GM10266 (cell line): ENCODE data around the gene ZFP28.

Experiments used
- DNase-seq: peaks from one replicate; pipeline ENCODE4 v3.0.0; 2012; ENCODE audit errors: extremely low spot score
- TF ChIP-seq, protein P1 (sequence below): IDR thresholded peaks from 2 replicates; pipeline ENCODE4 v1.5.1; 2012; ENCODE audit warnings: mild to moderate bottlenecking, low read depth; ENCODE audit not compliant: control insufficient read depth, insufficient read depth; ENCODE audit errors: missing control alignments

ZFP28 gene

DNA sequence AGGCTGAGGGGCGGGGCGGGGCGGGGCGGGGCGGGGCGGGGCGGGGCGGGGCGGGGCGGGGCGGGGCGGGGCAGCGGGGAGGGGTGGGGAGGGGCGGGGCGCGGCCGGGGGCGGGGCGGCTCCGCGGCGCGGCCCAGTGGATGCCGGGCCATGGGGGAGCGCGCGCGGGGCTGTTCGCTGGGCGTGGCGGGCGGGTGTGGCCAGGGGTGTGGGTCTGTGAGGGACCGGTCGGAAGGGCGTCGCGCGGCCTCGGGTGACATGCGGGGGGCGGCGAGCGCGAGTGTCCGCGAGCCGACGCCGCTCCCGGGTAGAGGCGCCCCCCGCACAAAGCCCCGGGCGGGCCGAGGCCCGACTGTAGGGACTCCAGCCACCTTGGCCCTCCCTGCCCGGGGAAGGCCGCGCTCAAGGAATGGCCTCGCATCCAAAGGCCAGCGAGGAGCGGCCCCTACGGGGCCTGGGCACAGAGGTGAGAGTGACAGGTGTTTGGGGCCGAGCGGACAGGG, at the start of gene ZFP28:
Gene ZFP28, plus strand, starts transcription at position 188 of the 503 bp plus-strand sequence. Its CDS starts 71 bp downstream, at position 259.
- peak; percentile 24 for DNase-seq
- TF ChIP-seq, protein P1, sequence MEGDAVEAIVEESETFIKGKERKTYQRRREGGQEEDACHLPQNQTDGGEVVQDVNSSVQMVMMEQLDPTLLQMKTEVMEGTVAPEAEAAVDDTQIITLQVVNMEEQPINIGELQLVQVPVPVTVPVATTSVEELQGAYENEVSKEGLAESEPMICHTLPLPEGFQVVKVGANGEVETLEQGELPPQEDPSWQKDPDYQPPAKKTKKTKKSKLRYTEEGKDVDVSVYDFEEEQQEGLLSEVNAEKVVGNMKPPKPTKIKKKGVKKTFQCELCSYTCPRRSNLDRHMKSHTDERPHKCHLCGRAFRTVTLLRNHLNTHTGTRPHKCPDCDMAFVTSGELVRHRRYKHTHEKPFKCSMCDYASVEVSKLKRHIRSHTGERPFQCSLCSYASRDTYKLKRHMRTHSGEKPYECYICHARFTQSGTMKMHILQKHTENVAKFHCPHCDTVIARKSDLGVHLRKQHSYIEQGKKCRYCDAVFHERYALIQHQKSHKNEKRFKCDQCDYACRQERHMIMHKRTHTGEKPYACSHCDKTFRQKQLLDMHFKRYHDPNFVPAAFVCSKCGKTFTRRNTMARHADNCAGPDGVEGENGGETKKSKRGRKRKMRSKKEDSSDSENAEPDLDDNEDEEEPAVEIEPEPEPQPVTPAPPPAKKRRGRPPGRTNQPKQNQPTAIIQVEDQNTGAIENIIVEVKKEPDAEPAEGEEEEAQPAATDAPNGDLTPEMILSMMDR: no peak

DNA sequence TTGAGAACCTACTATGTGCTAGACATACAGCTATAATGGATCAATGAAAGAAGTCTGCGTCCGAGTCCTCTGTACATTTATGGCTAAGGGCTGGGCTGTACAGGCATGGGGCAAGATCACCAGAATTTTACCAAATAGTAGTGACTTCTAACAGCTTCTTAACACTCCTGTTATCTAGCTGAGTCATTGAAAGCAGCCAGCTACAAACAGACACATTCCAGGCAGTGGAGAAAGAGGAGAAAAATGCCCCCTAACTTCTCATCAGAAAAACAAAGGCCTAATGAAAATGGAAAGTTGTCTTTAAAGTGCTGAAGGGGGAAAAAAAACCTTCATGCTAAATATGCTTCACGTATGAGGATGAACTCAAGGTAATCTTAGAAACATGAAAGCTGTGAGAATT, 47.3 kb upstream of the ZFP28 start:
- TF ChIP-seq, protein P1: no peak
- DNase-seq: no peak

DNA sequence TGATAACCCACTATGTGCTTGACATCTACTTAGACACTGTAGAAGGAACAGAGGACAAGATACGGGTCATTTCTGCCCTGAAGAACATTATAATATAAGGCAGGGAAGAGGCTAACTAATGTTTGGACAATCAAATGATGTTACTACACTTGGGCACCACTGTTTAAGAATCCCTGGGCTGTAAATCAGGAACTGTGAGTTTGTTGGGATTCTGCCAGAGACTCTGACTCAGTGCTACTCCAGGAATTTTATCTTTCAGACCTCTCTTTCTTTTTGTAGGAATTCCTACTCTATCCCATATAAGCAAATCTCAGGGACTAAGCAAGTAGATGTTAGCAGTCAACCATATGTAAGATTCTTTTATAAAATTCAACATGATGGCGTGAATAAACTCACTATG, 34.2 kb upstream of the ZFP28 start:
- TF ChIP-seq, protein P1: no peak
- no peak for DNase-seq

DNA sequence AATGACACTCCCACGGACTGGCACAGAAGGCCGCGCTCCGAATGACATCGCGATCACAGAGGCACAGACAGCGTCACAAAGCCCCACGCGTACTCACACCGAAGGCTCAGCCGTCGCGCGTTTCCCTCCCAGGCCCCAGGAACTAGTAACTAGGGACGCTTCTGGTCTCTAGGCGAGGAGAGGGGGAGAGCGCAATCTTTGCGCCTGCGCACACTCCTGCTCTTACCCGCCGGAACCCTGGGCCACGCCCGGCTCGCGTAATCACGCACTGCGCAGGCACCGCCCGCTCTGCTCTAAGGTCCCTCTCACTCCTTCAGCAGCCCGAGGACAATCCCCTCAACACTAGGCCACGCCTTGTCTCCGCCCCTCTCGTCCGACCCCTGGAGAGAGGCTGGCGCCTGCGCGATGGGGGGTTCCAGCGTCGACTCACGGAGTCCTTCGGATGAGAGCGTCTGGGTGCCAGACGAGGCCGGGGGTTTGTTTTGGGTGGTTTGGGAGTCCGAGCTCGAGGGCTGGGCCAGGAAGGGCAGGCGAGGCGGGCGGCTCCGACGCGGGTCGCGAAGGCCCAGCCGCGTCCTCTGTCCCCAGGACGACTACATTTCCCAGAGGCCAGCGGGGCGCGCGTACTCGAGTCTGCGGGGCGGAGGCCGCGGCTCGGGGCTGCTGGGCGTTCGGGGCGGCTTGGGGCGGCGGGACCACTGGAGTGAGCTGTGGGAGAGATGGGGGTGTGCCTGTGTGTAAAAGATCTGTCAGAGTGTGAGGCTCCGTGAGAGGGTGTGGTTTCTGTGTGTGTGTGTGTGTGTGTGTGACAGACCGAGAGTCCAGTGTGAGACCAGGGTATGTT, 31.1 kb upstream of the ZFP28 start, which contains the start of gene ZNF471:
Gene ZNF471, plus strand, starts transcription at position 410 of the 844 bp plus-strand sequence. CDS start 3,717 bp downstream, outside the sequence.
- DNase-seq: peak; percentile 31

GRCh38 chr19:56508290-56508778, 30.4 kb upstream of the ZFP28 start:
- TF ChIP-seq, protein P1: no peak
- no peak for DNase-seq

More for the DNA sequence above, 31.1 kb upstream of the ZFP28 start, which contains the start of gene ZNF471:
- TF ChIP-seq, protein P1: no peak

- TF ChIP-seq, protein P1: no peak
- DNase-seq: no peak
These were observed 13.4 kb upstream of the ZFP28 start for GRCh38 chr19:56525214-56525860.
